Hepatocyte (in vitro differentiated cells): ENCODE data around the gene COX4I2. TPM values are rescaled to one million over a fixed set of nuclear protein-coding genes. Genes with fewer than 3 reads are reported as not detected.
A peak's percentile ranks its signal among the peaks of the same experiment; 100 is the strongest.

ENCODE experiments used
- DNase-seq: peaks from one replicate; pipeline ENCODE4 v3.0.0-alpha.2; 2016; ENCODE audit warnings: low spot score
- H2AFZ ChIP-seq: fragments of 200-600 bp; sonication (generic); 2 replicates; pipeline ENCODE4 v1.6.0; 2016; ENCODE audit warnings: antibody characterized with exemption, mild to moderate bottlenecking
- H3K27ac ChIP-seq: fragments of 200-600 bp; sonication (generic); 2 replicates; pipeline ENCODE4 v1.5.1; 2016; ENCODE audit warnings: mild to moderate bottlenecking
- H3K27me3 ChIP-seq: fragments of 200-600 bp; sonication (generic); 2 replicates; pipeline ENCODE4 v1.6.1; 2016
- H3K36me3 ChIP-seq: fragments of 200-600 bp; sonication (generic); replicated peaks from 2 replicates; pipeline ENCODE4 v1.5.1; 2016; ENCODE audit warnings: low read depth; ENCODE audit not compliant: insufficient read depth
- H3K4me1 ChIP-seq: fragments of 200-600 bp; sonication (generic); 2 replicates; pipeline ENCODE4 v1.5.1; 2016; ENCODE audit warnings: mild to moderate bottlenecking, moderate library complexity; ENCODE audit not compliant: insufficient read depth
- H3K4me2 ChIP-seq: fragments of 200-600 bp; sonication (generic); 2 replicates; pipeline ENCODE4 v1.6.0; 2016
- H3K4me3 ChIP-seq: fragments of 200-600 bp; sonication (generic); 2 replicates; pipeline ENCODE4 v1.5.1; 2016; ENCODE audit warnings: mild to moderate bottlenecking
- H3K79me2 ChIP-seq: fragments of 200-600 bp; sonication (generic); 2 replicates; pipeline ENCODE4 v1.6.0; 2017; ENCODE audit warnings: mild to moderate bottlenecking
- H3K9me2 ChIP-seq: fragments of 200-600 bp; sonication (generic); replicated peaks from 2 replicates; pipeline ENCODE4 v1.6.0; 2017; ENCODE audit warnings: mild to moderate bottlenecking; ENCODE audit not compliant: insufficient read depth
- H3K9me3 ChIP-seq: fragments of 200-600 bp; sonication (generic); 2 replicates; pipeline ENCODE4 v1.5.1; 2016; ENCODE audit warnings: low read depth, mild to moderate bottlenecking
- H4K20me1 ChIP-seq: fragments of 200-600 bp; sonication (generic); 2 replicates; pipeline ENCODE4 v1.6.0; 2016; ENCODE audit warnings: mild to moderate bottlenecking; ENCODE audit not compliant: insufficient read depth, poor library complexity, severe bottlenecking
- CTCF ChIP-seq: fragments of 200-600 bp; sonication (generic); IDR thresholded peaks from 2 replicates; pipeline ENCODE4 v1.5.1; 2016; ENCODE audit warnings: antibody characterized with exemption, mild to moderate bottlenecking; ENCODE audit not compliant: poor library complexity
- EZH2 ChIP-seq: fragments of 200-600 bp; sonication (generic); IDR thresholded peaks from 2 replicates; pipeline ENCODE4 v1.6.1; 2016; ENCODE audit warnings: antibody characterized with exemption, mild to moderate bottlenecking, borderline replicate concordance
- EZH2phosphoT487 ChIP-seq: fragments of 200-600 bp; sonication (generic); IDR thresholded peaks from one replicate; pipeline ENCODE4 v1.6.1; 2018; ENCODE audit warnings: antibody characterized with exemption, mild to moderate bottlenecking, low read depth, moderate library complexity; ENCODE audit not compliant: unreplicated experiment, severe bottlenecking
- WGBS: methylation state at CpG from one replicate; pipeline ENCODE4 v1.1.6; 2016; ENCODE audit warnings: low lambda C conversion rate; ENCODE audit errors: missing lambda C conversion rate; 5-methylcytosine and 5-hydroxymethylcytosine counted together
- polyA plus RNA-seq: library from polyadenylated mRNA; unstranded; fragments of >200 nt; fragmentation: Nextera tagmentation; extraction: Ambion mirVana; gene quantifications from 2 replicates; pipeline ENCODE4 v1.2.1, GENCODE V29; 2016
- total RNA-seq: library from RNA; depleted of rRNA; stranded (reverse); fragments of >200 nt; gene quantifications from 2 replicates; pipeline ENCODE4 v1.2.3, GENCODE V29; 2014

COX4I2 gene
- total and polyA plus RNA-seq, 2 experiments from 2014 or later = 0.37 to 3.6 TPM

DNA sequence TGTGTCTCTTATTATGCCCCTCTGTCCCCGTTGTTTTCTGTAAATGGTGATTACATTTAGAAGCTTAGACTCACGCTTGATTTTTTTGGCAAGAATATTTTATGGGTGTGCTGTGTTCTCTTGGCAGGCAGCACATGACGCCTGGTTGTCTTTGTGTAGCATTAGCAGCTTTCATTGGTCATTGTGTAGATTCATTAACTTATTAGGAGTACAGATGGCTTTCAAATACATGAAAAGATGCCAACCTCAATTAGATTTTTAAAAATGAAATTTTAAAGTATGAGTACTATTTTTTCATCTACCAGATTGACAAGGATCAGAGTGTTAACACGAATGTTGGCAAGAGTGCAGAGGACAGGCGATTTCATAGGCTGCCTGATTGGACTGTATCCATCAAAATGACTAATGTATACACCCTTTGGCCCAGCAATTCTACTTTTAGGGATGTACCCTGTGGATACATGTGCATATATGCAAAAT lies 15.2 kb downstream of the COX4I2 start:
- H3K4me2 ChIP-seq = no peak overlapping the region
- TF ChIP-seq EZH2 = no peak
- no peak for TF ChIP-seq EZH2phosphoT487
- TF ChIP-seq CTCF = no peak
- H3K9me3 ChIP-seq = no peaks in the 10 kb centered on the region
- DNase-seq = no peak
- peak overlapping the region; percentile 65 for H3K27ac ChIP-seq
- no peaks in the 10 kb centered on the region for H4K20me1 ChIP-seq
- no peaks in the 10 kb centered on the region for H3K9me2 ChIP-seq
- H3K4me3 ChIP-seq = no peak overlapping the region
- H3K4me1 ChIP-seq = no peaks in the 10 kb centered on the region
- 51% methylated on average over 5 of the region's 5 CpGs for WGBS
- no peaks in the 10 kb centered on the region for H3K79me2 ChIP-seq
- H3K36me3 ChIP-seq = no peaks in the 10 kb centered on the region
- H2AFZ ChIP-seq = no peak overlapping the region
- H3K27me3 ChIP-seq = no peaks in the 10 kb centered on the region

GRCh38 chr20:31653561-31653960 lies 15.8 kb downstream of the COX4I2 start:
- H4K20me1 ChIP-seq = no peaks in the 10 kb centered on the region
- no peak overlapping the region for H2AFZ ChIP-seq
- no peaks in the 10 kb centered on the region for H3K9me2 ChIP-seq
- H3K9me3 ChIP-seq = no peaks in the 10 kb centered on the region
- 67% methylated on average over 5 of the region's 5 CpGs for WGBS
- H3K27me3 ChIP-seq = no peaks in the 10 kb centered on the region
- H3K36me3 ChIP-seq = no peaks in the 10 kb centered on the region
- no peak overlapping the region for H3K4me2 ChIP-seq
- TF ChIP-seq EZH2 (no peak), EZH2phosphoT487 (no peak), CTCF (no peak)
- H3K27ac ChIP-seq = peak overlapping the region; percentile 65
- no peaks in the 10 kb centered on the region for H3K4me1 ChIP-seq
- H3K4me3 ChIP-seq = no peak overlapping the region
- H3K79me2 ChIP-seq = no peaks in the 10 kb centered on the region
- no peak for DNase-seq

DNA sequence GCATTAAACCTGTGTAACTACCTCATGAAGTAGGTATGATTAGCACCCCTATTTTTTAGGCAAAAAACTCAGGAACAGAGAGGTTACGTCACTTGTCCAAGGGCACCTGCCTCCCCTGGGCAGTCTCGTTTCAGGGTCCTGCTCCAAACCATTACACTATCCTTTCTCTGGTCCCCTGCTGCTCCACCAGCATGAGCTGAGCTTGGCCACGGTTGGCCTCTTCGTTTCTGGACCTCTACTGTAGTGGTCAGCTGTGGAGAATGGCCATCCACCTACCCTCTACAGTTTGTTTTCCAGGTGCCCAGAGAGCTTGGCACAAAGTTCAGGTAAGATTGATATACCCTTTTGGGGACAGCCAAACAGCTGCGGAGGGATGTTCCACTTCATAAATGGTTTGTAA lies 16.8 kb downstream of the COX4I2 start:
- no peaks in the 10 kb centered on the region for H3K9me3 ChIP-seq
- 86% methylated on average over 5 of the region's 5 CpGs for WGBS
- H3K36me3 ChIP-seq = no peaks in the 10 kb centered on the region
- no peak overlapping the region for H3K27ac ChIP-seq
- no peak overlapping the region for H3K4me2 ChIP-seq
- H2AFZ ChIP-seq = no peak overlapping the region
- H4K20me1 ChIP-seq = no peaks in the 10 kb centered on the region
- no peaks in the 10 kb centered on the region for H3K27me3 ChIP-seq
- no peak for TF ChIP-seq CTCF
- no peak for DNase-seq
- H3K79me2 ChIP-seq = no peaks in the 10 kb centered on the region
- H3K9me2 ChIP-seq = no peaks in the 10 kb centered on the region
- H3K4me3 ChIP-seq = no peak overlapping the region
- no peaks in the 10 kb centered on the region for H3K4me1 ChIP-seq
